ENCODE results near the gene ADAMTS10. TPM values are rescaled to one million over a fixed set of nuclear protein-coding genes. Genes with fewer than 3 reads are reported as not detected.

The ADAMTS10 gene
- total and polyA plus RNA-seq, 2 donors (not counting 3 experiments of a cell fraction or from before 2014, with no cell fraction given) = 15.8 to 17.4 TPM

DNA sequence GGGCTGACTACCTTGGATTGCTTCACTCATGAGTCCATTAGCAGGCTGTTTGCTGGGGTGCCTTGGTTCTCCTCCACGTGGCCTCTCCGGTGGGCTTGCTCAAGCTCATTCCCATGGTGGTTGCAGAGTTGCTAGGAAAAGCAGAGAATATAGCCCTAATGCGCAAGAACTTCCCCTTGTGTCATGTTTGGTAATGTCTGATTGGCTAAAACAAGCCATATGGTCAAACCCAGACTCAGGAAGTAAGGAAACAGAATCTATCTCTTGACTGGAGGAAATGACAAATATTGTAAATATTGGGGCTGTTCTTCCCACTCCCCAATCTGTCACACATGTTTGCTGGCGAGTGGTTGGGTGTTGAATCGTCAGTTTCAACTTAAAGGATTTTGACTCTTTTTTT lies 32.0 kb upstream of the ADAMTS10 start:
- Histone ChIP-seq H3K4me3 (replicated peaks in 1 of 3; ENCODE audit: insufficient read depth in 1 of 3, low read depth in 1 of 3, low read length in 3 of 3) (no peak overlapping the region), H4K20me1 (replicated peaks; ENCODE audit: control insufficient read depth, extremely low read depth, insufficient read depth, low read length) (no peaks in the 10 kb centered on the region), H3K4me1 (ENCODE audit: control insufficient read depth, extremely low read depth, insufficient read depth, low read length) (no peaks in the 10 kb centered on the region), H3K9me3 (replicated peaks; ENCODE audit: control insufficient read depth, insufficient read depth, low read length) (no peaks in the 10 kb centered on the region), H3K27ac (ENCODE audit: insufficient read depth, low read depth, low read length) (no peak overlapping the region), H3K9me1 (replicated peaks; ENCODE audit: control insufficient read depth, extremely low read depth, insufficient read depth, low read length) (no peaks in the 10 kb centered on the region), H3K4me2 (ENCODE audit: insufficient read depth, low read length) (no peak overlapping the region), H3K27me3 (ENCODE audit: control insufficient read depth in 2 of 2, insufficient read depth in 2 of 2, low read length in 2 of 2) (no peaks in the 10 kb centered on the region), H2AFZ (ENCODE audit: low read depth, low read length) (no peak overlapping the region), H3K9ac (replicated peaks; ENCODE audit: extremely low read depth, insufficient read depth, low read length) (no peak overlapping the region), H3K36me3 (ENCODE audit: control insufficient read depth in 2 of 2, extremely low read depth in 1 of 2, insufficient read depth in 2 of 2, low read length in 2 of 2) (no peaks in the 10 kb centered on the region), H3K79me2 (ENCODE audit: control insufficient read depth, insufficient read depth, low read length) (no peaks in the 10 kb centered on the region)
- BruUV-seq (replicated peaks) = no TSS peak
- POLR2A ChIA-PET = interaction anchor here (0.7 kb wide), 1 partner anchor 56 kb away, joined by 3 read pairs; no protein-coding TSS in a partner anchor
- FAIRE-seq = no peak
- TF ChIP-seq EZH2 (IDR thresholded peaks at IDR 0.05; ENCODE audit: borderline replicate concordance, low read depth, low read length, severe bottlenecking) (no peak), POLR2AphosphoS5 (IDR thresholded peaks at IDR 0.05; ENCODE audit: insufficient read depth, low read depth, low read length) (no peak), CTCF (IDR thresholded peaks at IDR 0.05; ENCODE audit: extremely low read depth in 1 of 2, insufficient read depth in 1 of 2, low read depth in 1 of 2, low read length in 2 of 2) (no peak), GATA2 (IDR thresholded peaks at IDR 0.05; ENCODE audit: insufficient read depth, insufficient read length, low read depth, low read length) (no peak), JUN (IDR thresholded peaks at IDR 0.05; ENCODE audit: borderline replicate concordance, insufficient read depth, insufficient read length, low read depth) (no peak), POLR2A (IDR thresholded peaks at IDR 0.05; ENCODE audit: low read depth, low read length) (no peak), MAX (IDR thresholded peaks at IDR 0.05; ENCODE audit: insufficient read depth, insufficient read length) (no peak), MYC (IDR thresholded peaks at IDR 0.05; ENCODE audit: low read depth, low read length) (no peak), FOS (IDR thresholded peaks at IDR 0.05; ENCODE audit: borderline replicate concordance, insufficient read depth, low read length) (no peak)
- dilution Hi-C loops (cut with MboI; ENCODE audit: extremely low pct_ligation_motif_present, low sequenced_read_pairs) (no loop called here), intact Hi-C loops (cut with micrococcal nuclease) (loop anchor here (1.0 kb wide), 2 partner anchors 27 to 62 kb away; no protein-coding TSS in a partner anchor)
- CTCF ChIA-PET = interaction anchor here (0.6 to 4.1 kb wide), 17 partner anchors 9 to 438 kb away, joined by 3 to 82 read pairs (median 4); no protein-coding TSS in a partner anchor
- no peak for DNase-seq (ENCODE audit: low read depth, low spot score)

Measured in endothelial cell of umbilical vein (primary cell).